Measurements from ENCODE around the gene OR1D5.
"Not testable (repeated sequence)": the region's sequence is repeated elsewhere in the genome, so short reads cannot be mapped to it uniquely, and the experiment has no call there.

OR1D5 gene

DNA sequence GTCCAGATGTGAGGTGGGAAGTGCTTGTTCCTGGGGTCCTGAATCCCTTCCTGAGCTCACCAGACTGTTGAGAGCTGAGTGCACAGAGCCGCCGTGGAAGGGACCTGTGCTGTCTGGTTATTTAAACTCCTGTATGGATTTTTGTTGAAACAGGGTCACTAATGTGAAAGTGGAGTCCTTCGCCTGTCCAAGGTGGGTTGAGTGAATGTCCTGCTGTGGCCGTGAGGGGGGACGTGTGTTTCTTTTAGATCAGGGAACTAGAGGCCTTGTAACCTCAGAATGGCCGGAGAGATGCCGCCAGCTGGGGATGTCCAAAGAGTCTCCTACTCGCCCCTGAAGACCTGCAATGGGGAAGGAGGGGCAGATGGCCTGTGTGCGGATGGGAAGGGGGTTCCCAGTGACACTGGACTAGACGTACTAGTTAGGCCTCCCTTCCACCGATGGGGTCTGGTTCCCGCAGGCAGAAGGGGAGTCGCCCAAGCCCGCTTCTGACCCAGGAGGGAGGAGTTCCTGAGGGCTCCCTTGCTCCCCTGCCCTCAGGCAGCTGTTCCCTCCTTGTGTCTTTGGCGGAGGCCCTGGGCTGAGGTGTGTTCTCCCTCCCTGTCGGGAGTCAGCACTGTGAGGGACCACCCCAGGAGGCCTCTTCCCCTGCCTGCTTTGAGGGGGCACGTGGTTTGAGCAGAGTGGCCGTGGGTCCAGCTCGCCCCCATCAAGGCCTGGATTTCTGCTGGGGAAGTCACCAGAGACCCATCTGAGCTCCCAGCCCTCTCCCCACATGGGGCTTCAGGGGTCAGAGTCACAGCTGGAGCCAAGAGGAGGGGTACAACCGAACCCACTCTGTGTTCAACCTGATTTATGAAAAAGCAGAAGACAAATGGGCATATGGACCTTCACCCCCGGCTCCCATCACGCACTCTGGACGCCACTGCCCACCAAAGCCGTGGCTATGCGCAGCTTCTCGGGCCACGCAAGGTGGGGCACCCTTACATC is 30.9 kb downstream of the OR1D5 start:
- no peak for DNase-seq

DNA sequence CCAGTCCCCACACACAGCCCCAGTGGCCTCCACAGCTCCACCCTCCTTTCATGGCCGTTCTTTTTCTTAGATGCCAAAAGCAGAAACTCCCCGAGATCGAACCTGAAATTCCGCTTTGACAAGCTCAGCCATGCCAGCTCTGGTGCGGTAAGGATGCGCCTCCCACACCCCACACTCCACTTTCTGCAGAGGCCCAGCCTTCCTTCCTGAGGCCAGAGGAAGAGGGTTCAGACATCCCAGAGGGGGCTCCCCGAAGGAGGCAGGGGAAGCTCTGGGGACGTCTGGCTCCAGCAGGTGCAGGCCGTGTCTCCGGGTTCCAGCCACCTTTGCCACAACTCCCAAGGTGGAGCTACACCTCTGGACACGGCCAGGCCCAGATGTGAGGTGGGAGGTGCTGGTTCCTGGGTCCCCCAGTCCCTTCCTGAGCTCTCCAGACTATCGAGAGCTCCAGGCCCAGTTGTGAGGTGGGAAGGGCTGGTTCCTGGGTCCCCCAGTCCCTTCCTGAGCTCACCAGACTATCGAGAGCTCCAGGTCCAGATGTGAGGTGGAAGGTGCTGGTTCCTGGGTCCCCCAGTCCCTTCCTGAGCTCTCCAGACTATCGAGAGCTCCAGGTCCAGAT is 32.4 kb downstream of the OR1D5 start:
- DNase-seq: not testable (repeated sequence)

DNA sequence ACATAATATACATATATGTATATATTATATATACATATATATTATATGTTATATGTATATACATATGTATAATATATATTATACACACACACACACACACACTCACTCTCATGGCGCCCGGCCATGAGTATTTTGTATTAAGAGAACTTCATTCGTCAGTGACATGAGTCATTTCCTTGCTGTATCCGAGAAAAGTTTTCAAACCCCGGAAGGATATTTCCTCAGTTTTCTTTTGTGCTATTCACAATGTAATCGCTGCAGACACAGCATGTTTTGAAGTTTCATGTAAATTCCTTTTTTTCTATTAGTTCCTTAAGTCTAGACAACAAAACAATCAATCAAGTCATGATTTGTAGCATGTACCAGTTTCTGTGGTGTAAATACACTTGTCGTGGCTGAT is 33.3 kb downstream of the OR1D5 start:
- DNase-seq: no peak

DNA sequence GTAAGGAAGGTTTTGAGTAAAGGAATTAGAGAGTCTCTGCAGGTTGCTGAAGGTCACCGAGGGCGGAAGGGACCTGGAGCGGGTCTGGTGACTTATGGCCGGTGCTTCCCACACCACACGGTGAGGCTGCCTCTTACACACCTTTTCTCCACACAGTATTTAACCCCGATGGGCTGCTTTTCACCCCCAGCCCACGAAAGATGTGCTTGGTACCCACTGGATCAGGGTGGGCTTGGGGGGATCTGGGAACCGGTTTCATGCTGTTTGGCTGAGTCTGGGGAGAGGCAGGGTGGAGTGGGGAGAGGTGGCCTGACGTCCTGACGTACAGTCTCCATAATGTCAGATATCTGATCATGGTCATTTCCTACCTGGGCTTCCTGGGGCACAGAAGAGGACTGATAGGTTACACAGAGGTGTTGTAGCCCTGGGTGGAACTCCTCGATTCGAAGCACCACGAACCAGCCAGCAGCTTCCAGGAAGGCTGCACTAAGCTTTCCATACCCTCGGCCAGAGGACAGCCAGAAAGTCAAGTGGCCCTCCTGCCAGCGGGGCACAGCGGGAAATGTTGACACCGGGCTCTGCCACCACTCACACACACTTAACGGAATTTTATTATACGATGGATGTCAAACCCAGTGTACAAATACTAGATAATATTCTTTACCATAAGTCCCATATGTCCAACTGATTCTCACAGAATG is 34.0 kb downstream of the OR1D5 start:
- no peak for DNase-seq

DNA sequence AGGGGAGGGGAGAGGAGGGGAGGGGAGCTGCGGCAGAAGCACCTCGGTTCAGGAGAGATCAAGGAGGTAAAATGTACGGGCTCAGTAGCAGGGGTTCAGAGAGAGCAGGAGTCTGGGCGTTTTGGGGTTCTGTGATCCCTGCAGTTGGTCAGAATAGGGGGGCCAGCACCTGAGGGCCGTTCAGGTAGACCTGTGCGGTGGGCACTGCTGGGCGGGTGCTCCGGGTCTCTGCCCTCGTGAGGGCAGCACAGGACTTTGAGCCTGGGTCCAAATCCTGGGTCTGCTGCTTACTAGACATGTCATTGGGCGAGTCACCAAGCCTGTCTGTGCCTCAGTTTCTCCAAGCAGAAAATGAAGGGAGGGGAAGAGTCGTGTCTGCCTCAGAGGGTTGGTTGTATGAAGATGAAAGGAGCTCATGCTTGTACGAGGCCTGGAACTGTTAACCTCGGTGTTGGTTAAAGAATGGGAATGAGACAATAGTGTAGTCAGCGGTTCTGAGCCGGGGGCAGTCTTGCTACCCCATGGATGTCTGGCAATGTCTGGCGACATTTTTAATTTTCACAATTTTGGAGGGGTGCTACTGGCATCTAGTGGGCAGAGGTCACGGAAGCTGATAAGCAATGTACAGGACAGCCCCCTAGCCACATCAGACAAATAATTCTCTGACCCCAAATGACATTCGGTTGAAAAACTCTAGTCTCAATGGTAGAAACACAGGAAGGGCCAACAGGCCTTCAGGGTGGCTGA is 35.4 kb downstream of the OR1D5 start:
- no peak for DNase-seq

DNA sequence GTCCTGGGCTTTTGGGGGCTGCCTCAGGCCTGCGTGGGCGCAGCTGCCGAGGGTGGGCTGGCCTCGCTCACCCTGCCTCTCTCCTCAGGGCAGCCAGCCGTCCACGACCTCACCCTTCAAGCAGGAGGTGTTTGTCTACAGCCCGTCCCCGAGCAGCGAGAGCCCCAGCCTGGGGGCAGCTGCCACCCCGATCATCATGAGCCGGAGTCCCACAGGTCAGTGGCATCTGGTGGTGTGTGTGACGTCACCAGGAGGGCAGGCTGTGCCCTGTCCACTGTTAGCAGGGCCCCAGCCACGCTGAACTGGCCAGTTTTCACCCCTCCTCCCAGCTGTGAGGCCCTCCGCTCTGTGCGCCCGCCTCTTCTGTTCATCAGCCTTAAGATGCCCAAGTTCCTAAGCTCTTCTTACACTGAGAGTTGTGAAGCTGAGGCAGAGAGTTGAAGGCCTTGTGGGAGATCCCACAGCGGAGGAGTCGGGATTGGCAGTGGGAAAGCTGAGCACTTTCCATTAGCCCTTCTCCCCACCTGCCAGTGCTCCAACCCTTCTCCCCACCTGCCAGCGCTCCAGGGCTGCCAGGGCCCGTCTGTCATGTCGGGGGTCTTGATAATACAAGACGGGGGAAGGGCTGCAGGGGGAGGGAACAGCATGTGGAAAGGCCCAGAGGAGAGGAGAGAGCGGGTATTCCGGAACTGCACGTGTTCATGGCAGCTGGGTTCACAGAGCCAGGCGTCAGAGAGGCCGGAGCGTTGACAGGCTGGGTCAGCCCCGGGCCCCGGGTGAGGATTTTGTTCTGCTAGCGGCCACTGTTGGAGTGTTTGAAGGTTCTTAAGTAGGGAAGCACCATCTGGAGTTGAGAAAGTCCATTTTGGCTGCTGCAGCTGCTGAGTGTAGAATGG is 36.3 kb downstream of the OR1D5 start:
- DNase-seq: no peak

DNA sequence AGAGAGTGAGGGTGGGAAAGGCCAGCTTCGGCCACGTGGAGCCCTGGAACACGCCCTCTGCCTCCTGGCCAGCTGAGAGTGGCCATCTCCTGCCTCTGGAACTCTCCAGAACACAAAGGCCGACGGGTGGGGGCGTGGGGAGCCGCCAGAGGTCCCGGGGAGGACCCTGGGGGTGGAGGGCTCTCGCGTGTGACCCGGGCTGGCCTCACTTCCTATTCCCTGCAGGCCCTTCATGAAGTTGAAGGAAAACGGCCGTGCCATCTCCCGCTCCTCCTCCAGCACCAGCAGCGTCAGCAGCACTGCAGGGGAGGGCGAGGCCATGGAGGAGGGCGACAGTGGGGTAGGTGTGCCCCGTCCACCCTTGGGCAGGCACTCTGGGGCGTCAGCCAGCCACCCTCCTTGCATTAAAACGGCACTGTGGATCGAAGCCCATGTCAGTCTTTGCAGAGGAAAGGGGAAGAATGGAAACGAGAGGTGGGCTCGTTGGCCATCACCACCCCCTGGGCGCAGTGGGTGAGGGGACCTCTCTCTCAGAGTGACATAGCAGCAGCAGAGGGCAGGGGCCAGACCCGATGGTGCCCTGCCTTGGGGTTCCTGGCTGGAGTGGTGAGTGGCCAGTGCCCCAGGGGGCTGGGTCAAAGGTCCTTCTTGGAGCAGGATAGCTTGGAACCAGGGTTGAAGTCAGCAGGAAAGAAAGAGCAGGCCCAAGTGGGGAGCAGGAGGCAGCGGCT is 37.1 kb downstream of the OR1D5 start:
- no peak for DNase-seq

DNA sequence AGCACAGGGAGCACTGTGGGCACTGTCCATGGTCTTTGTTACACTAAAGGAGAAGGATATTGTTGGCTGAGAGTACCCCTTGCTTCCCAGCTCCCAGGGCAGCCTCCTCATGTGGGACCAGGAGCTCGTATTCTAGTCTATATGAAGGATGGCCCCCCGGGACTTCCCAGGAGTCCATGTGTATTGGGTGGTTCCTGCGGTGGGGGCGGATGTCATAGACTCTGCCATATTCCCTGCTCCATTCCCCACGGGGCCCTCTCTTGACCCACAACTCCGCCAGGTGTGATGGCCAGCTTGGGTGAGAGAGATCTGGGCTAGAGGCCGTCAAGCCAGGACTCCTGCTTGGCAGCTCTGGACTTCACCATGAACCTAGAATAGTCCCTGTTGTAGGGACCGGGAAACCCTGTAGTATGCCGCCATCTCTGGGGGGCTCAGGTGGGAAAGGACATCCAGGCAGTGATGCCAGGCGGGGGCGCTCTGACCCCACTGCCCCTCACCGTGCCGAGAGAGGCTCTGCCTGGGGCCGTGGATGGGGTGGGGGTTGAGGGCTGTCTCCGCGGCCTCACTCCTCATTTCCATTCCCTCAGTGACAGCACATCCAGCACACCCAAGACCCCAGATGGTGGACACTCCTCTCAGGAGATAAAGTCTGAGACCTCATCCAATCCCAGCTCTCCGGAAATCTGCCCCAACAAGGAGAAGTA is 37.8 kb downstream of the OR1D5 start:
- no peak for DNase-seq

DNA sequence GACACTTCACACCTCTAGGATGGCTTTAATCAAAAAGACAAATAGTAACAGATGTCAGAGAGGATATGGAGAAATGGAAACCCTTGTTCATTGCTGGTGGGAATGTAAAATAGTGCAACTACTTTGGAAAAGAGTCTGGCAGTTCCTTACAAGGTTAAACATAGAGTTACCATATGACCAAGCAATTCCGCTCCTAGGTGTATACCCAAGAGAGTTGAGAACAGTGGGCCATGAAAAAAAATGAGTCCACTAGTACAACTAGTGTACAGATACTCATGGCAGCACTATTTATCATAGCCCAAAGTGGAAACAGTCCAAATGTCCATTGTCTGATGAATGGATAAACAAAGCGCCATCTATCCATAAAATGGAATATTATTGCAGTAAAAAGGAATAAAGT is 39.1 kb downstream of the OR1D5 start:
- DNase-seq: no peak

DNA sequence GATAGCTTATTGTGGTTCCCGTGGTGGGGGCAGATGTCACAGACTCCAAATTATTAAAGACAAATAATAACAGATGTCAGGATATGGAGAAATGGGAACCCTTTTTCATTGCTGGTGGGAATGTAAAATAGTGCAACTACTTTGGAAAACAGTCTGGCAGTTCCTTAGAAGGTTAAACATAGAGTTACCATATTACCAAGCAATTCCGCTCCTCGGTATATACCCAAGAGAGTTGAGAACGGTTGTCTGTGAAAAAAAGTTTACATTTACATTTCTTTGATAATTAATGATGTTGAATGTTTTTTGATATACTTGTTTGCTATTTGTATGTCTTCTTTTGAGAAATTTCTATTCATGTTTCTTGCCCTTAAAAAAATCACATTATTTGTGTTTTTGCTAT is 41.2 kb downstream of the OR1D5 start:
- DNase-seq: no peak

DNA sequence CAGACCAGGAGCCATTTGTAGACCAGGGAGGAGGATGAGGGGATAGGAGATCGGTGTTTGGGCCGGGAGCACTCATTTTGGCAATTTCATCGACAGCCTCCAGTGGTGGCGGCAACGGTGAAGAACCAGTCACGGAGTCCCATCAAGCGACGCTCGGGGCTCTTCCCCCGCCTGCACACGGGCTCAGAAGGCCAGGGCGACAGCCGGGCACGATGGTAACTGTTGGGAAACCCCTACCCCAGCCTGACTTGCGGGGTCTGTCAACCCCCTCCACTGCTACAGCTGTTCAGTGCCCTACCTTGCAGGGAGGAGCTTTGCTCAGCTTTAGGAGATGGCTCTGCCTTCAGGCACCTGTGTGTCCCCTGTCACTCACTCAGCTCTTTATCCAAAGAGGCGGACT is 43.0 kb downstream of the OR1D5 start:
- DNase-seq: no peak

DNA sequence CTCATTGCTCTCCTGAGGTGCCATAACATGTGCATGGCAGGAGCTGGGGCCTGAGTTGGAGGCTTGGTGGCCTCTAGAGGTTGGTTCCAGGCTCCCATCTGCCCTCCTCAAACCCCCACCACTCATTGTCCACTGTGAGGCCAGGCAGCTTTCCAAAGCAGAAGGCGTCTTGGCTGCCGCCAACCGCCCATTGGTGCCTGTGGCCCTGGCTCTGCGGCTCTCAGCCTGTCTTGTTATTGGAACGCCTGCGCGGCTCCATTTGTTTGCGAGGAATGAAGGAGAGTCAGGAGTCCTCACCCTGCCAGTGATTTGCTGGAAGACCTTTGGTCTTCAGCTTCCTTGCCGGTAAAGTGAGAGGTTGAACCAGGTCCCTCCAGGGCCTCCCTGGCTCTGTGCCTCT is 43.6 kb downstream of the OR1D5 start:
- DNase-seq: no peak

DNA sequence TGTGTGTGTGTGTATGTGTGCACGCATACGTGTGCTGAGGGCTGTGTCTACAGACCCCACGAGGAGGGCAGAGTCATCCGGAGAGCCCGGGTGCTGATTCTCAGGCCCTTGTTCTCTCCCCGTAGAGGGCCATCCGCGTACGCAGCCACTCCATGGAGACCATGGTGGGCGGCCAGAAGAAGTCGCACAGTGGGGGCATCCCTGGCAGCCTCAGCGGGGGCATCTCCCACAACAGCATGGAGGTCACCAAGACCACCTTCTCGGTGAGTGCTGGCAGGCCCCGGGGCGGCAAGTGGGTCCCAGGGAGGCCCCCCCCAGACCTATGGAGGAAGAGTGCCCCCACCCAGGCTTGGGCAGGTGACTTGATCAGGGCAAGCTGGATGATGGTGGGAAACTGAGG is 45.5 kb downstream of the OR1D5 start:
- no peak for DNase-seq

DNA sequence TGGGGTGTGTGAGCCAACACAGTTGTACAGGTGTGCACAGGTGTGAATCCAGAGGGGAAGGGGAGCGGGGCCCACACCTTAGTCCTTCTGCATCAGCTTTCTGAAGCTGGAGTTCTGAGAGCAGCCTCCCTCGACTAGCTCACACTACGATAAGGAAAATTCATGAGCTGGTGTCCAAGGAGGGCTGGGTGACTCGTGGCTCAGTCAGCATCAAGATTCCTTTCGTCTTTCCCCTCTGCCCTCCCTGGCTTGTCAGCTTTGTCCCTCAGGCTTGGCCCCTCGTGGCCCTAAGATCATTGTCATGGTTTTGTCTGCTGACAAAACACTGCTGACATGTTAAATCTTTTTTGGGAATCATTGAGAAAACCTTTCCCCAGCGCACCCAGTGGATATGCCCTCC is 47.5 kb downstream of the OR1D5 start:
- DNase-seq: no peak

DNA sequence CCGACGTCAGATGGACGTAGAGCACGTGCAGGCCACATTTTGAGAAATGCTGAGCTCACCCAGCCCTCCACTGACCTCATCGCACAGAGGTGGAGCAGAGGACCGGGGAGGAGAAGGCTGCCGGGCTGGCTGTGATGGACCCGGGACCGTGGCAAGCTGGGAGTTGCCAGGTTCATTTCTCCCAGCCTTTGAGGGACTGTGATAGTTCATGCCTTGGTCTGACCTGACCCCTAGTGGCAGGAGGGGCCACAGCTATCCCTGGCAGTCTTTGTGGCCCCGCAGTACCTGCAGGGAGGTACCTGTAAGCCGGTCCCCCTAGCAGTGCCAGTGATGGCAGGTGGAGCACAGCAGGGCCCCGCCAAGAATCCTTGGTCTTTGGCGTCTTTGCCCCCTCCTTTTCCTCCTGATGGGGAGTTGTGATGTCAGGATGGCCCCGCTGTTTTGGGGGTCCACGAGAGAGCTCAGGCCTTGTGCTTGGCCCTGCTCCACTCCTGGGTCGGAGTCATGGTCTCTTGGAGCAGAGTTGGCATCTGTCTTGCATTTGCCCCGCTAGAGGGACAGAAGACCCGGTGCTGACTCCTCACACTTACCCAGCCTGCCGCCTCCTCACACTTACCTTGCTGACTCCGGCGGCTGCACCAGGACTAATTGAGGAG is 50.4 kb downstream of the OR1D5 start:
- peak in 1 of 4 experiments; percentile 40 for DNase-seq
